GM18526 (cell line): ENCODE measurements around the gene CHMP4A.

Source experiments
- POLR2A ChIP-seq: IDR thresholded peaks from 3 replicates; pipeline ENCODE4 v1.6.1; 2011; ENCODE audit not compliant: insufficient read length; ENCODE audit errors: extremely low read depth

CHMP4A gene

GRCh38 chr14:24190416-24190815, 22.9 kb downstream of the CHMP4A start:
- no peak for TF ChIP-seq POLR2A

DNA sequence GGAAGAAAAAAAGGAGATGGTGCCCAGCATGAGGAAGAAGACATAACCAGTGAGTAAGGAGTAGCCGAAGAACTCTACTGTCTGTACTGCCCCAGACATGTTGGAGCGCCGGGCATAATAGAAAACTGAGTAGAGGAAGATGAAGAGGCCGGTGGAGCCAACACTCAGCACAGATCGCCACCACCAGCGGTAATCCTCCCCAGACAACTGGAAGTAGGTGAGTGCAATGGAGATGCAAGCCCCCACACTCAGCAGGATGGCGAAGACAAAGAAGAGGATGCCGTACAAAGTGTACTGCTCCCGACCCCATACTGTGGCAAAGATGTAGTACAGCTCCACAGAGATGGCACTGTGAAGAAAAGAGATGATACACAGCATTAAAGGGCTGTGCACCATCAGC, 23.8 kb downstream of the CHMP4A start:
- no peak for TF ChIP-seq POLR2A

DNA sequence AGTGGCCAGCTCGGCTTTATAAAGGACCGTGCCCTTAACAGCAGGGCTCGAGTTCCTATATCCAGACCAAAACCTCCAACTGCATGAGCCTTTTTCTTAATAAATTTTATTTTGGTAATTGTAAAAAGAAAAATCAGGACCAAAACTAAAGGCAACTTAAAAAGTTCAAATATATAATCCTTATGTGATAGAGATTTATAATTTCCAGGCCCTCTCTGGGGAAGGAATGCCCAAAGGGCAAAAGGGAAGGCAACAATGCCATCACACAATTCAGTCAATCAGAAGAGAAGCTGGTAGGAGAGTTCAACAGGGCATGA, 24.3 kb downstream of the CHMP4A start:
- no peak for TF ChIP-seq POLR2A

DNA sequence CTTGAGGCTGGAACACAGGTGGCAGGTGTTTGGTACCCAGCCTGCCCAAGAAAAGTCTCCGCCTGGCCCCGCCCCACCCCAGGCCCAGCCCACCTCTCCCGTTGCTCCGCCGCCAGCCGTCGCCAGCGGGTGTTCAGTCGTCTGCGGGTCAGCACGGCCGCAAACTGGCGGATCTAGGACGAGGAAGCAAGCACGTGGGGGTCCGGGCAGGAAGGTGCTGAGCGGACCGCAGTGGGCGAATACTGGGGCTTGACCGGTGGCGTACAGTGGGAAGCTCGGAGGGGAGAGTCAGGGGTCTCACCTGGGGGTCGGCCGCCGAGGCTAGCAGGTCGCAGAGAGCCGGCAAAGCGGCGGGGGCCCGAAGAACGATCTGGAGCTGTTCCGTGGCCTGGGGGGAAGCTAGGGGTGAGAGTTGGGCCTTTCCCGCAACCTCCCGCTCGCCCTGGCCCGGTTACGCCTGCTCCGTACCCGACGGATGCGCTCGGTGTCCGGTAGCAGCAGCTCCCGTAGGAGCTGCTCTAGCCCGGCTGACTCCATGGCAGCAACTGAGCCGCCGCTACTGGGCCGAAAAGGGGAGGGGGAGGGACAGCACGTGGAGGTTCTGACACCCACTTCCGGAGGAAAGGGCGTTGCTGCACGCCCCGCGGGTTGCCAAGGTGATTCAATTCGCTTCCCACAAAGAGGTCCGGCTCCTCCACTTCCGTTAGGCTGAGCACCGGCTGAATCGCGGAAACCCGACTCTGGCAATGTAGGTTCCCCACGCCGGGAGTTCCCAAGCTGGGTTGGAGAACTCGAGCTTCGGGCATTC, 24.8 kb downstream of the CHMP4A start, which contains the start of gene IPO4:
Gene IPO4 (minus strand): TSS at position 566 of the 808 bp plus-strand sequence. CDS start 29 bp downstream, at position 537.
- peak; percentile 80 for TF ChIP-seq POLR2A

- TF ChIP-seq POLR2A: no peak
These were observed 25.8 kb downstream of the CHMP4A start for GRCh38 chr14:24187539-24187915.

GRCh38 chr14:24186831-24187538, 26.3 kb downstream of the CHMP4A start:
- TF ChIP-seq POLR2A: no peak

GRCh38 chr14:24185741-24186140, 27.5 kb downstream of the CHMP4A start:
- no peak for TF ChIP-seq POLR2A

GRCh38 chr14:24185026-24185425, 28.3 kb downstream of the CHMP4A start:
- TF ChIP-seq POLR2A: no peak

GRCh38 chr14:24184104-24184970, 29.0 kb downstream of the CHMP4A start:
- no peak for TF ChIP-seq POLR2A

DNA sequence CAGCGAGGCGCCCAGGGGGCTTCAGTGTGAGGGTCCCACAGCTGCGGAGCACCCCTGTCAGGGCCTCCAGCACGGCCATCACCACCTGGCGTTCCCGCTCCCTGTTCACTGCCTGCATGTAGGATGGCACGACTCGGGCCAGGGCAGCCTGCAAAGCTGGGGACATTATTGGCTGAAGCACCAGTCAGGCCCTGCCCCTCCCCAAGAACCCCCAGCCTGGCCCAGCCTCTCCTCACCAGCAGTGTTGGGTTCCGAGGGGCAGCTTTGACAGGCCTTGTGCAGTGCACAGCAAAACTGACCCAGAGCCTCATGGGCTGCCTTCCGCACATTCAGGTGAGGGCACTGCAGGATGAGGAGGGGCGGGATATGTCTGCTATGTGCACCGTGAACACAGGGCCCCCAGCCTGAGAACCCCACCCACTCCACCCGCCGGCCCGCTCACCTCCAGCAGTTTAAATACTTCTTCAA, 30.2 kb downstream of the CHMP4A start:
- no peak for TF ChIP-seq POLR2A

DNA sequence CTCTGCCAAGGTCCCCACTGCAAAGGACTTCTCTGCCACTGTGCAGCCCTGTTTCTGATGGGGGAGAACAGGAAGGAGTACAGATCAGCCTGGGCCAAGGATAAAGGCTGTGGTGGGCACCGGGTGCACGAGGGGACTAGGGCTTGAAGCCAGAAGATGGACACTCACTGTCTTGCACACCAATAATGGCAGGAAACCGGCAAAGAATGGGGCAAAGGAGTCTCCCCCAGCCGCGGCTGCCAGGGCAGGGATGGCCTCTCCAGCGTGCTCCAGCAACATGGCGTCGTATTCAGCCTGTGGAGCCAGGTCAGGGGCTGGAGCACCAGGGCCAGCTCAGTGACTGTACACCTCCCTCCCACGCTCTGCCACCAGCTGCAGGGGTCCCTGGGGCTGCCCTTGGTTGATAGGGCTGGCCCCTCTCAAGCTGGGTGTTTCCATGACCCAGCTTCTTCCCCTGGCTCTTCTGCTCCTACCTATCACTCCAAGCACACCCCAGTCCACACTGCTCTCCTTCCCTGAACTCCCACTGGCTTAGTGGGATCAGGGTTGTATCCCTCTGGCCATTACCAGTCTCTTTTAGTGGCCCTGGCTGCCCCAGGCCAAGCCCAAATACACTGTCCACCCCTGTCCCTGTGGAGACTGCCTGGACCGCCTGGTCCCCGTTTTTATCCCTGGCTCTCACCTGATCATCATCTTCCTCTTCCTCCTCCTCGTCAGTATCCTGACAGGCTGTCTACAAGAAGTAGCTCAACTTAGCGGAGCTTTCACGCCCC, 31.0 kb downstream of the CHMP4A start:
- TF ChIP-seq POLR2A: peak; percentile 34

GRCh38 chr14:24181371-24182077, 31.8 kb downstream of the CHMP4A start:
- TF ChIP-seq POLR2A: no peak

GRCh38 chr14:24179961-24180796, 33.1 kb downstream of the CHMP4A start:
- no peak for TF ChIP-seq POLR2A
